Epithelial cell of esophagus (primary cell): Measurements from ENCODE around the gene ARMC5.

Experiments used
- DNase-seq: peaks from one replicate; pipeline ENCODE4 v3.0.0; 2010; ENCODE audit warnings: low read depth
- H3K4me3 ChIP-seq: 2 replicates; pipeline ENCODE4 v1.5.1; 2011; ENCODE audit warnings: mild to moderate bottlenecking, low read length, control low read depth
- CTCF ChIP-seq: IDR thresholded peaks from 2 replicates; pipeline ENCODE4 v1.5.1; 2011; ENCODE audit warnings: low read depth, mild to moderate bottlenecking, low read length, control low read depth, inconsistent platforms; ENCODE audit not compliant: insufficient read depth; ENCODE audit errors: missing control alignments

ARMC5 gene

GRCh38 chr16:31451201-31451600 is 8.1 kb upstream of the ARMC5 start:
- TF ChIP-seq CTCF, result no peak
- H3K4me3 ChIP-seq, result no peak overlapping the region
- no peak for DNase-seq

- DNase-seq, result peak; percentile 86
- peak; percentile 91 for TF ChIP-seq CTCF
- H3K4me3 ChIP-seq, result no peak overlapping the region
Observed at GRCh38 chr16:31451681-31452351, 7.5 kb upstream of the ARMC5 start.

- peak; percentile 90 for DNase-seq
- no peak for TF ChIP-seq CTCF
- H3K4me3 ChIP-seq, result no peak overlapping the region
Observed at GRCh38 chr16:31452631-31453106, 6.6 kb upstream of the ARMC5 start.

GRCh38 chr16:31453255-31454204 is 5.8 kb upstream of the ARMC5 start:
- peak overlapping the region; percentile 7 for H3K4me3 ChIP-seq
- peak; percentile 93 for DNase-seq
- TF ChIP-seq CTCF, result no peak

- TF ChIP-seq CTCF, result peak; percentile 43
- no peak overlapping the region for H3K4me3 ChIP-seq
- DNase-seq, result peak; percentile 32
Observed at GRCh38 chr16:31455601-31456314, 3.5 kb upstream of the ARMC5 start.

GRCh38 chr16:31456988-31457360 is 2.3 kb upstream of the ARMC5 start:
- DNase-seq, result no peak
- H3K4me3 ChIP-seq, result peak overlapping the region; percentile 93
- no peak for TF ChIP-seq CTCF
